WTC11 (cell line): ENCODE measurements around the gene FNIP2.

ENCODE experiments used
- ATF3 ChIP-seq: sonication (generic); formaldehyde crosslinking; conservative IDR thresholded peaks from 2 replicates; pipeline ENCODE4 v1.8.1; 2022; ENCODE audit warnings: mild to moderate bottlenecking, missing genetic modification reagents
- CTCF ChIP-seq: fragments of 200-600 bp; IDR thresholded peaks from 2 replicates; pipeline ENCODE4 v1.8.0; 2022; ENCODE audit warnings: antibody characterized with exemption
- MYBL2 ChIP-seq: sonication (generic); formaldehyde crosslinking; IDR thresholded peaks from 2 replicates; pipeline ENCODE4 v1.8.1; 2023; ENCODE audit warnings: mild to moderate bottlenecking, moderate library complexity, missing genetic modification reagents
- TEAD4 ChIP-seq: sonication (generic); formaldehyde crosslinking; IDR thresholded peaks from 2 replicates; pipeline ENCODE4 v1.8.0; 2022; ENCODE audit warnings: mild to moderate bottlenecking, missing genetic modification reagents
- USF1 ChIP-seq: sonication (generic); formaldehyde crosslinking; IDR thresholded peaks from 2 replicates; pipeline ENCODE4 v1.8.0; 2022; ENCODE audit warnings: mild to moderate bottlenecking, missing genetic modification reagents

GRCh38 chr4:158948071-158948470, 179.2 kb downstream of the FNIP2 start:
- no peak for TF ChIP-seq ATF3 (CRISPR knock-in tag)
- TF ChIP-seq TEAD4 (CRISPR knock-in tag) = no peak
- TF ChIP-seq CTCF = no peak
- TF ChIP-seq MYBL2 (CRISPR knock-in tag) = no peak
- TF ChIP-seq USF1 (CRISPR knock-in tag) = no peak
